ENCODE measurements around the gene ARMCX2. TPM values are rescaled to one million over a fixed set of nuclear protein-coding genes. Genes with fewer than 3 reads are reported as not detected.

The ARMCX2 gene
- total and polyA plus RNA-seq, 2 of the 4 experiments (the other 2 are of a cell fraction): 63.6 to 109 TPM

GRCh38 chrX:101691835-101692234 lies 32.2 kb upstream of the ARMCX2 start:
- dilution Hi-C loops (cut with HindIII; ENCODE audit: low sequenced_read_pairs, unreplicated experiment): no loop called here
- CTCF ChIA-PET: no interaction called here

More at GRCh38 chrX:101691835-101692234, 32.2 kb upstream of the ARMCX2 start:
- peaks cover 11% of the 10 kb centered on the region for H3K27me3 ChIP-seq (ENCODE audit: control insufficient read depth, insufficient read depth, low read length)
- no peak overlapping the region for H2BK15ac ChIP-seq (ENCODE audit: low read depth, low read length)
- H3K56ac ChIP-seq (ENCODE audit: extremely low read depth, insufficient read depth, low read length): no peak overlapping the region
- H3K9ac ChIP-seq (ENCODE audit: low read depth, low read length): no peak overlapping the region
- ATAC-seq (ENCODE audit: low read depth): no peak
- no peak overlapping the region for H2BK120ac ChIP-seq (ENCODE audit: low read depth, low read length)
- no peaks in the 10 kb centered on the region for H3K79me1 ChIP-seq (ENCODE audit: low read depth in 1 of 2, low read length in 2 of 2)
- DNase-seq: no peak
- H4K91ac ChIP-seq (ENCODE audit: insufficient read depth, low read depth, low read length): no peak overlapping the region
- intact Hi-C loops (cut with micrococcal nuclease) (no loop called here), in situ Hi-C loops (cut with MboI; ENCODE audit: low sequenced_read_pairs) (no loop called here)
- POLR2A ChIA-PET (ENCODE audit: unreplicated experiment): no interaction called here
- no peak overlapping the region for H3K4ac ChIP-seq (ENCODE audit: low read depth, low read length)
- BruUV-seq (replicated peaks): no TSS peak
- WGBS, 2 experiments (ENCODE audit: extremely low coverage in 2 of 2, insufficient read length in 1 of 2): no CpG with 5 or more reads among the region's 1 CpG
- no peak overlapping the region for H4K8ac ChIP-seq (ENCODE audit: low read depth in 2 of 2, low read length in 2 of 2)
- no peak overlapping the region for H3K4me2 ChIP-seq (ENCODE audit: low read depth, low read length)
- H3K4me1 ChIP-seq (ENCODE audit: control insufficient read depth, insufficient read depth, low read length): no peaks in the 10 kb centered on the region
- no peak overlapping the region for H2BK5ac ChIP-seq (ENCODE audit: low read depth, low read length, poor library complexity, severe bottlenecking)
- no peaks in the 10 kb centered on the region for H3K9me1 ChIP-seq (ENCODE audit: insufficient read depth, low read length)
- no peak overlapping the region for H3K23ac ChIP-seq (ENCODE audit: low read depth, low read length)
- H3K18ac ChIP-seq (ENCODE audit: low read depth, low read length): no peak overlapping the region
- no peak overlapping the region for H4K5ac ChIP-seq (ENCODE audit: low read depth, low read length)
- H2AK9ac ChIP-seq (replicated peaks; ENCODE audit: low read depth, low read length, poor library complexity): no peak overlapping the region
- no peak overlapping the region for H3K14ac ChIP-seq (replicated peaks; ENCODE audit: low read depth, low read length)
- H3K9me3 ChIP-seq (ENCODE audit: control insufficient read depth, insufficient read depth, low read length): no peaks in the 10 kb centered on the region
- H2AFZ ChIP-seq (replicated peaks; ENCODE audit: low read length, poor library complexity): no peak overlapping the region
- H3K27ac ChIP-seq (ENCODE audit: insufficient read depth, low read length): no peak overlapping the region
- TF ChIP-seq SMC3 (IDR thresholded peaks at IDR 0.05; ENCODE audit: low read depth, low read length): no peak
- TF ChIP-seq CHD1 (IDR thresholded peaks at IDR 0.05; ENCODE audit: low read depth, low read length): no peak
- TF ChIP-seq NFE2L2 (IDR thresholded peaks at IDR 0.05; ENCODE audit: low read depth, low read length): no peak
- no peak for TF ChIP-seq ELK1 (IDR thresholded peaks at IDR 0.05; ENCODE audit: borderline replicate concordance, low read depth, low read length)
- no peak for TF ChIP-seq POLR2A (IDR thresholded peaks at IDR 0.05; ENCODE audit: low read depth, low read length)
- TF ChIP-seq, protein P1, sequence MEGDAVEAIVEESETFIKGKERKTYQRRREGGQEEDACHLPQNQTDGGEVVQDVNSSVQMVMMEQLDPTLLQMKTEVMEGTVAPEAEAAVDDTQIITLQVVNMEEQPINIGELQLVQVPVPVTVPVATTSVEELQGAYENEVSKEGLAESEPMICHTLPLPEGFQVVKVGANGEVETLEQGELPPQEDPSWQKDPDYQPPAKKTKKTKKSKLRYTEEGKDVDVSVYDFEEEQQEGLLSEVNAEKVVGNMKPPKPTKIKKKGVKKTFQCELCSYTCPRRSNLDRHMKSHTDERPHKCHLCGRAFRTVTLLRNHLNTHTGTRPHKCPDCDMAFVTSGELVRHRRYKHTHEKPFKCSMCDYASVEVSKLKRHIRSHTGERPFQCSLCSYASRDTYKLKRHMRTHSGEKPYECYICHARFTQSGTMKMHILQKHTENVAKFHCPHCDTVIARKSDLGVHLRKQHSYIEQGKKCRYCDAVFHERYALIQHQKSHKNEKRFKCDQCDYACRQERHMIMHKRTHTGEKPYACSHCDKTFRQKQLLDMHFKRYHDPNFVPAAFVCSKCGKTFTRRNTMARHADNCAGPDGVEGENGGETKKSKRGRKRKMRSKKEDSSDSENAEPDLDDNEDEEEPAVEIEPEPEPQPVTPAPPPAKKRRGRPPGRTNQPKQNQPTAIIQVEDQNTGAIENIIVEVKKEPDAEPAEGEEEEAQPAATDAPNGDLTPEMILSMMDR (conservative IDR thresholded peaks at IDR 0.05; ENCODE audit: low read depth, low read length): no peak
- TF ChIP-seq BHLHE40 (IDR thresholded peaks at IDR 0.05; ENCODE audit: low read depth, low read length): no peak
- H4K20me1 ChIP-seq (ENCODE audit: insufficient read depth, low read length): no peaks in the 10 kb centered on the region
- no peaks in the 10 kb centered on the region for H3K36me3 ChIP-seq (ENCODE audit: control insufficient read depth, insufficient read depth, low read length)
- no peak overlapping the region for H2BK20ac ChIP-seq (ENCODE audit: low read depth, low read length)
- no peak overlapping the region for H2AK5ac ChIP-seq (ENCODE audit: low read depth, low read length)
- H3K4me3 ChIP-seq (ENCODE audit: insufficient read depth, low read depth, low read length): no peak overlapping the region

Data from IMR-90 (cell line).